Stromal cell of bone marrow (primary cell): ENCODE results near the gene ELF4.

ENCODE experiments used
- DNase-seq: peaks from one replicate; pipeline ENCODE4 v3.0.0-alpha.2; 2012; ENCODE audit warnings: low read depth

The ELF4 gene

DNA sequence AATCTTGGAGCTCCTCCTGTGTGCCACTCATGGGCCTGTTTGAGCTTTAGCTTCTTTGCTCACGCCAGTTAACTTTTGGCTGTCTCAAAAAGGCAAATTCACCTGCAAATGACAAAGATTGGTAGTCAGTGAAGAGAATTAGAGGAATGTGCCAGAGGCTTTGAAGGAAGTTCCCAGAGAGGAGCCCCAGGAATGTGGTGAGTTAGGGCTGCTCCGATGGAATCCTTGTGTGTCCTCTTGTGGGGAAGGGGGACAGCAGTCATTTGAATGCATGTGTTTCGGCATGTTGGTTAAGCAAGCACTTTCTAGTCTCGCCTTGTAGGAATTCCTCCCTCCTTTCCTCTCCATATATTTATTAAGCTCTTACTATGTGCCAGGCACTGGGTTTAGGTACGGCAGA is 62.9 kb downstream of the ELF4 start:
- no peak for DNase-seq

DNA sequence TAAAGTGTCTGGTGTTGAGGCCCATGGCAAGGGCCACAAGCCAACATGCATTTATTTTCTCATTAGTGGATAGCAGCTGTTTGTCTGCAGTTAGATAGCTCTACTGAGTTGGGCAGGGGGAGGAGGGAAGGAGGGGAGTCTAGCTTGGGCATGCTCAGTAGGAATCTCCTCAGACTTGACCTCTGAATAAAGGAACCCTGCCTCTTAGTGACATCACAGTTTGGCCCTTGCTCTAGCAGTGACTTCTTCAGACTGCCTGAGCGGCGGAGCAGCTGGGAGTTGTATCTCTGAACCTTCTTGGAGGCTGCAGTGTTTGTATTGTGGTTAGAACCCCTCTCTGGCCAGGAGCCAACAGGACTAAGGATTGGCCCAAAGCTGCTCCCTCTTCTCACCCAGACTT is 70.5 kb downstream of the ELF4 start:
- no peak for DNase-seq

DNA sequence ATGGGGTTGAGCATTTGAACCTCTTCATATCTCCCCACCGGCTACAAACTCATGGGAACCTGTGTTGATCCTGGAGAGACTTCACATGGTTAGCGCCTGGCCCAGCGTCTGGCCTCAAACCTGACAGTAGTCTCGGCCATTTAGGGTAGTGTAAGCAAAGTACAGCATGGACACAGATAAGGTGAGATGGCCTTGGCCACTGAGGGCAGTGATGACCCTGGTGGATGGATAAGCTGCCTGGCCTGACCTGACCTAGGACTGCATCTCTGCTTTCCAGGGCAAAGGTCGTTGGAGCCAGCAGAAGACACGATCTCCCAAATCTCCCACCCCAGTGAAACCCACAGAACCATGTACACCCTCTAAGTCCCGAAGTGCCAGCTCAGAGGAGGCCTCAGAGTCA is 76.1 kb downstream of the ELF4 start:
- DNase-seq: no peak

DNA sequence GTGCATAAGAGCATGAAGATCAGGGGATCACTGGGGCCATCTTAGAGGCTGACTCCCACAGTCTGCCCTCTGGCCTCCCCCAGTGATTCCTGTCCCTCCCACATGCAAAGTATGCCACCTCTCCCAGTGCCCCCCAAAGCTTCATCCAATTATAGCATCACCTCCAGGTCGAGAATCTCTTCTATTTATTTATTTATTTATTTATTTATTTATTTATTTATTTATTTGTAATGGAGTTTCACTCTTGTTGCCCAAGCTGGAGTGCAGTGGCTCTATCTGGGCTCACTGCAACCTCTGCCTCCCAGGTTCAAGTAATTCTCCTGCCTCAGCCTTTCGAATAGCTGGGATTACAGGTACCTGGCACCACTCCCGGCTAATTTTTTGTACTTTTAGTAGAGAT is 77.7 kb downstream of the ELF4 start:
- DNase-seq: no peak

DNA sequence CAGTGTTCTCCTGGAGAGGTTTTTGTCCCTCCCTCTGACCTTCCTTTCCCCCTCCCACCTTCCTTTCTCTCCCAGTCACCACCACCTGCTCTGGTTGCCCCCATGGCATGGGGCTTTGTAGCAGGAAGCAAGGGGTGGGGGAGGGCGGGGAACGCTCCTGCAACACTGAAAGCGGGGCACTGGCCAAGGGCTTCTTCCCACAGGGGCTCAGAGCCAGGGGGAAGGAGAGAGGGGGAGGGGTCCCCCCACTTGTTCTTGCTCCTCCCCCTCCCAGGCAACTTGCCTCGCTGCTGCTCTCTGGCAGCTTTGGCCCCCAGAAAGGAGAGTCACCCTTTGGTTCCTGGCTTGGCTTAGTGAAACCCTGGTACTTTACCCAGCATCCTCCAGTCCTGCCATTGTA is 79.5 kb downstream of the ELF4 start:
- DNase-seq: no peak

DNA sequence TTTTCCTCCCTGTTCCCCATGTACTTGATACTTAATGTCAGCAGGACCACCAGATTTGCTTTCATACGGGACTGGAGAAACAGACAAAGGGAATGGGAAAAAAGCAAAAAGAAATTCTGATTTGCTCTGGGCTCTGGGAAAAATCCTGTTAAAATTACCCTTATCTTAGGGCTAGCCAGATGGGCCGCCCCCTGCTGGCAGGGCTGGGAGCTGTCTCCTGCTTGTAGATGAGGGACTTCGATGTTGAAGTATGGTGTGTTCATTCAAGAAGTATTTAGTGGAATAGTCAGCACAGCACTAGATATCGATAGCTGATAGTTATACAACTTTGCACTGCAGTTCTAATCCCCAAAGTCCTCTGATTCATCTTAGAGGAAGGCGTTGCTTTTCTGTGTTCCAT is 82.1 kb downstream of the ELF4 start:
- DNase-seq: peak; percentile 25

DNA sequence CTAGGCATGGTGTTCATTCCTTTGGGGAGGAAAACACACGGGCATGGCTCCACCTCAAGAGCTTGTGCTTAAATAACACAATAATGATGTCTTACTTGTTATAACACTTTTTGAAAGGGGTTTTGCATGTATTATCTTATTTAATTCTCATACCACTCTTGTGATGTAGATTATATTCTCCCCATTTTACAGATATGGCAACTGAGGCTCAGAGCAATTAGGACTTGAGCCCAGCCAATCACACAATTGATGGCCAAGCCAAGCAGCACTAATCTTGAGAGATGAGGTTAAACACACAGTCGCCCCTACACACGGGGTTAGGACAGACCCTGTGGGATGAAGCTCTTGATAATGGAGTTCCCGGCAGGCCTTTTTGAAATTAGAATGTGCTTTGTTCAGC is 82.7 kb downstream of the ELF4 start:
- DNase-seq: no peak

DNA sequence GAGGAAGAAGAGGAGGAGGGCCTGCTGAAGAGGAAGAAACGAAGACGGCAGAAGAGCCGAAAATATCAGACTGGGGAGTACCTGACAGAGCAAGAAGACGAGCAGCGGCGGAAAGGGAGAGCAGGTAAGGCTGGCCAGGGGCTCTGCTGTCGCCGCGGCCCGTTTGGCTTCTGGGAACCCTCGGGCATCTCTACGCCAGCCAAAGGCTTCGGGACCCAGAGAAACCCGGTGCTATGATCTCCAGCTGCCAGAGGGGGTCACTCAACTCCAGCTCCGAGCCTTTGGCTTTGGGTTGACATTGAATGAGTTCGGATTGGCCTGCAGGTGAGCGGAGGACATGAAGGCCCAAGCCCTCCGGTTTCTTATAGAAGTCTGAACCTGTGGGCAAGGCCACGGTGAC is 85.0 kb downstream of the ELF4 start:
- no peak for DNase-seq

DNA sequence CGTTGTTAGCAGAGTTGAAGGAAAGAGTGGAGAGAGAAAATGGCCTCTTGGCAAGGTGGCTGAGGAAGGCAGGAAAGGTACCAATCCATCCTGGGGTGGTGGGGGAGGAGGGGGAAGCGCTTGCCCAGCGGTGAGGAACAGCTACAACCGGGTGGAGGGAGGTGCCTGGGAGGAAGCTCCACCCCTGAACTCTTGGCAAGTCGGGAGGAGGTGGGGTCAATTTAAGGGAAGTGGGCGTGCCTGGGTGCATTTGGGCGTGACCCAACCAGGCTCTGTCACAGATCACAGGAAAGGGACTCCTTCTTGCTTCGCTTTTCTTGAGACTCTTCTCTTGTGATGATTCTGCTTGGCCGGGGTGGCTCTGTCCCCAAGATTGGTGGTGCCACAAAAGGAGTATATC is 86.2 kb downstream of the ELF4 start:
- peak; percentile 41 for DNase-seq

DNA sequence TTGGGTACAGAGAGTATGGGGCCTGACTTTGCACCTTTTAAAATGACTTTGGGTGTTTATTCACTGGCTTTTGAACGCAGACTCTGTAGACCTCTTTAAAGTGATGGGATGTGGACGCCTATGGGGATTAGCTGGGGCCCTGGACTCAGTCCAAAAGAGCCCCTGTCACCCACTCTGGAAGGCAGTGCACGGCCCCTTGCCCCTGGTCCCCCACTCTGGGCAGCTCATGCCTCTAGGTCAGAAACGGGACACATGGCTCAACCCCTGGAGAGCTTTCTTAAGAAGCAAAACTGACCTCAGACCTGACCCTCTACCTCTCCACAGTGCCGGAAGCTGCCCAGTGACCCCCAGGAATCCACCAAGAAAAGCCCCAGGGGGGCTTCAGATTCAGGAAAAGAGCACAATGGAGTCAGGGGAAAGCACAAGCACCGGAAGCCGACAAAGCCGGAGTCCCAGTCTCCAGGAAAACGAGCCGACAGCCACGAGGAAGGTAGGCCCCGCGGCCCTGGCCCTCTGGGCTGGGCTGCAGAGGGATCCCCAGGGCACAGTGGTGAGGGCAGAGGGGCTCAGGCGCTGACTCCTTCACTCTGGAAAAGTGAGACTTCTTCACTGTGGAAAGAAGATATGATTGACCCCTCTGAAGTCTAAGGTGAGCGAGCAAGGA is 89.5 kb downstream of the ELF4 start:
- DNase-seq: no peak

DNA sequence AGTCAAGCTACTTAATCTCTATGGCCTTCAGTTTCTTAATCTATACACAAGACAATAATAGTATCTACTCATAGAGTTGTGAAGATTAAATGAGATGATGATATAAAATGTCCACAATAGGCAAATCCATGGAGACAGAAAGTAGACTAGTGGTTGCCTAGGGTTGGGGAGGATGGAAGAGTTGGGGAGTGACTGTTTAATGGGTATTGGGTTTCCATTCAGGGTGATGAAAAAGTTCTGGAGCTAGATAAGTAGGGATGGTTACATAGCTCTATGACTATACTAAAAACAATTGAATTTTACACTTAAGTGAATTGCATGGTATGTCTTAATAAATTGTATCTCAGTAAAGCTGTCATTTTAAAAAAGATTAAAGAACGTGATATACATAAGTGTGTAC is 92.2 kb downstream of the ELF4 start:
- no peak for DNase-seq

DNA sequence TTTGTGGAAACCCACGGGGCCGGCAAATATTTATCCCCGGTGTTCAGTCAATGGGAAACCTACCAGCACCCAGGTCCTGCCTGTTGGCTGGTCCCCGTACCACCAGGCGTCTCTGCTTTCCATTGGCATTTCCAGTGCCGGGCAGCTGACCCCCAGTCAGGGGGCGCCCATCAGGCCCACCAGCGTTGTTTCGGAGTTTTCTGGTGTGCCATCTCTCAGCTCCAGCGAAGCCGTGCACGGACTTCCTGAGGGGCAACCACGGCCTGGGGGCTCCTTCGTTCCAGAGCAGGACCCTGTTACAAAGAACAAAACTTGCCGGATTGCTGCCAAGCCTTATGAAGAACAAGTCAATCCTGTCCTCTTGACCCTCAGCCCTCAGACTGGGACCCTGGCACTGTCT is 95.1 kb downstream of the ELF4 start:
- no peak for DNase-seq
